ENCODE data around the gene ITGB4.

The ITGB4 gene

DNA sequence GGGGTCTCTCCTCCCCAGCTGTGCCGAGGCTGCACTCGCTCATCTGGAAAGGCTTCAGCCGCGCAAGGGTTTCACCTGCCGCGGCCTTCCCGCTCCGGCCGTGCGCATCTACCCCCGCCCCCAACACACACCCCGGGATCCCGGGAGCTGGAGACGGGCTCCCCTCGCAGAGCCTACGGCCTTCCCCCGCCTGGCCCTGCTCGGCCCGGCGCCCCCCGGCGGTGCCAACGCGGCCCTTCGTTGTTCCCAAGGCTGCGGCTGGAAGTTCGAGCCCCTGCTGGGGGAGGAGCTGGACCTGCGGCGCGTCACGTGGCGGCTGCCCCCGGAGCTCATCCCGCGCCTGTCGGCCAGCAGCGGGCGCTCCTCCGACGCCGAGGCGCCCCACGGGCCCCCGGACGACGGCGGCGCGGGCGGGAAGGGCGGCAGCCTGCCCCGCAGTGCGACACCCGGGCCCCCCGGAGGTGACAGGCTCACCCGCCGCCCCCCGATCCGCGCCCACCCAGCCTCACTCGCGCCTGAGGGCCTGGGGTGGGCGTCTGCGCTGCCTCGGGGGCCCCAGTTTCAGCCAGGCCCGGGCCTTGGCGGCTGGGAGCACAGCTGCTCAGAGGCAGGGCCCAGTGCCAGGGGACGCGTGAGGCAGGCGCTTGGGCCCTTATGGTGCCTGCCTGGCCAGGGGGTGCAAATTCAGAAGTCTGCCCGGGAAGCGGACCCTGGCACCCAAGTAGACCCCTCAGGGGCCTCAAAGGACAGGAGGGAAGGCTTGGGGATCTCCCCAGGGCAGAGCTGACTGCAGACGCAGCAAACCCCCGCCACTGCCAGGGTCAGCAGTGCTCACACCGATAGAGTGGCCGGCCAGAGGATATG, 32.5 kb downstream of the ITGB4 start:
- Mint-ChIP-seq H3K9me3 (no peaks in the 10 kb centered on the region), H3K4me1 (peaks cover 6% of the 10 kb centered on the region), H3K27ac (no peak overlapping the region), H3K36me3 (ENCODE audit: low read depth) (no peaks in the 10 kb centered on the region), H3K27me3 (ENCODE audit: low read depth) (no peaks in the 10 kb centered on the region), H3K4me3 (peak overlapping the region in 1 of 3 experiments; percentile 19)
- TF ChIP-seq, protein P1, sequence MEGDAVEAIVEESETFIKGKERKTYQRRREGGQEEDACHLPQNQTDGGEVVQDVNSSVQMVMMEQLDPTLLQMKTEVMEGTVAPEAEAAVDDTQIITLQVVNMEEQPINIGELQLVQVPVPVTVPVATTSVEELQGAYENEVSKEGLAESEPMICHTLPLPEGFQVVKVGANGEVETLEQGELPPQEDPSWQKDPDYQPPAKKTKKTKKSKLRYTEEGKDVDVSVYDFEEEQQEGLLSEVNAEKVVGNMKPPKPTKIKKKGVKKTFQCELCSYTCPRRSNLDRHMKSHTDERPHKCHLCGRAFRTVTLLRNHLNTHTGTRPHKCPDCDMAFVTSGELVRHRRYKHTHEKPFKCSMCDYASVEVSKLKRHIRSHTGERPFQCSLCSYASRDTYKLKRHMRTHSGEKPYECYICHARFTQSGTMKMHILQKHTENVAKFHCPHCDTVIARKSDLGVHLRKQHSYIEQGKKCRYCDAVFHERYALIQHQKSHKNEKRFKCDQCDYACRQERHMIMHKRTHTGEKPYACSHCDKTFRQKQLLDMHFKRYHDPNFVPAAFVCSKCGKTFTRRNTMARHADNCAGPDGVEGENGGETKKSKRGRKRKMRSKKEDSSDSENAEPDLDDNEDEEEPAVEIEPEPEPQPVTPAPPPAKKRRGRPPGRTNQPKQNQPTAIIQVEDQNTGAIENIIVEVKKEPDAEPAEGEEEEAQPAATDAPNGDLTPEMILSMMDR (IDR thresholded peaks at IDR 0.05; ENCODE audit: unreplicated experiment in 3 of 3) = peak; percentile 52 to 66 (median 56)

DNA sequence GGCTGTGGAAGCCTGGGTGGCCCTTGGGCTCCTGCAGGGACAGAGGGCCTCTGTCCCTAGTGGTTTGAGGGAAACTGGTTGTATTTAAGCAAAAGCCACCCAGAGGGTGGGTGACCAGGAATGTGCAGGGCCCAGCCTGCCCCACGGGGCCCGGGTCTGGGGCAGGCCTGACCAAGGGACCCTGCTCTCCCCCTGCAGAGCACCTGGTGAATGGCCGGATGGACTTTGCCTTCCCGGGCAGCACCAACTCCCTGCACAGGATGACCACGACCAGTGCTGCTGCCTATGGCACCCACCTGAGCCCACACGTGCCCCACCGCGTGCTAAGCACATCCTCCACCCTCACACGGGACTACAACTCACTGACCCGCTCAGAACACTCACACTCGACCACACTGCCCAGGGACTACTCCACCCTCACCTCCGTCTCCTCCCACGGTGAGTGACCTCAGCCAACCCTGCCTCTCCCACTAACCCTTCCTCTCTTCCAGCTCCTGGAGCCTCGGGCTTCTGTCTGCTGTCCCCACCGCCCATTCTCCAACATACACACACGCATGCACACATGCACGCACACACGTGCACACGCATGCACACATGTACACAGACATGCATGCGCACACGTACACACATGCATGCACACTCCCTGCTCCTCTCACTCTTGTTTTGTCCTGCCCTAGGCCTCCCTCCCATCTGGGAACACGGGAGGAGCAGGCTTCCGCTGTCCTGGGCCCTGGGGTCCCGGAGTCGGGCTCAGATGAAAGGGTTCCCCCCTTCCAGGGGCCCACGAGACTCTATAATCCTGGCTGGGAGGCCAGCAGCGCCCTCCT, 33.3 kb downstream of the ITGB4 start:
- Mint-ChIP-seq H3K9me3 (no peaks in the 10 kb centered on the region), H3K27me3 (ENCODE audit: low read depth) (no peaks in the 10 kb centered on the region), H3K4me3 (peak overlapping the region; percentile 58 to 68 (median 65)), H3K4me1 (peaks cover 6% of the 10 kb centered on the region), H3K36me3 (ENCODE audit: low read depth) (no peaks in the 10 kb centered on the region), H3K27ac (peak overlapping the region in 2 of 3 experiments; percentile 75 to 85)
- TF ChIP-seq, protein P1 (IDR thresholded peaks at IDR 0.05; ENCODE audit: unreplicated experiment in 3 of 3) = no peak

DNA sequence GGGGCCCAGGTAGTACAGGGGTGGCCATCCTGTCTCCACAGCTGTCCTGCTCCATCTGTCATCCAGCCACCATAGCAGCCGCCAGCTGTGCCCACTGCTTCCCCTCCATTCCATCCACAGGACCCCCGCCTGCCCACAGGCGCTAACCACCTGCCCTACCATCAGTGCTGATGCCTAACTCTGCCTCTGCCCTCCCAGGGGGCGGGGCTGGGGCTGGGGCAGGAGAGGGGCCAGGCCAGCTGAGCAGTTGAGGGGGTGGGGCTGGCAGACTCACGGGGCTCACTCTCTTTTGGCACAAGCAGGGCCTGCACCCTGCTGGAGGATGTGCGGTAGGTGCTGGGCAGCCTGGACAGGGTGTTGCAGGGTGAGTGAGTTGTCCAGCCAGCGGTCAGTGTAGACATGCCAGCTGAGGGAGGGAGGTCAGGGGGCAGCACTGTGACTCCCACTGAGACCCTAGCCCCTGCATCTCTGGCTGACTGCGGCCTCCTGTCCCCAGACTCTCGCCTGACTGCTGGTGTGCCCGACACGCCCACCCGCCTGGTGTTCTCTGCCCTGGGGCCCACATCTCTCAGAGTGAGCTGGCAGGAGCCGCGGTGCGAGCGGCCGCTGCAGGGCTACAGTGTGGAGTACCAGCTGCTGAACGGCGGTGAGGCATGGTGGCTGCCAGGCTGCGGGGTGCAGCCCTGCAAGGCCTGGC, 34.1 kb downstream of the ITGB4 start:
- peaks cover 6% of the 10 kb centered on the region for H3K4me1 Mint-ChIP-seq
- TF ChIP-seq, protein P1 (IDR thresholded peaks at IDR 0.05; ENCODE audit: unreplicated experiment in 3 of 3) = no peak
- no peaks in the 10 kb centered on the region for H3K36me3 Mint-ChIP-seq (ENCODE audit: low read depth)
- peak overlapping the region in 1 of 3 experiments; percentile 58 for H3K4me3 Mint-ChIP-seq
- peak overlapping the region in 2 of 3 experiments; percentile 75 to 85 for H3K27ac Mint-ChIP-seq
- H3K9me3 Mint-ChIP-seq = no peaks in the 10 kb centered on the region
- no peaks in the 10 kb centered on the region for H3K27me3 Mint-ChIP-seq (ENCODE audit: low read depth)

DNA sequence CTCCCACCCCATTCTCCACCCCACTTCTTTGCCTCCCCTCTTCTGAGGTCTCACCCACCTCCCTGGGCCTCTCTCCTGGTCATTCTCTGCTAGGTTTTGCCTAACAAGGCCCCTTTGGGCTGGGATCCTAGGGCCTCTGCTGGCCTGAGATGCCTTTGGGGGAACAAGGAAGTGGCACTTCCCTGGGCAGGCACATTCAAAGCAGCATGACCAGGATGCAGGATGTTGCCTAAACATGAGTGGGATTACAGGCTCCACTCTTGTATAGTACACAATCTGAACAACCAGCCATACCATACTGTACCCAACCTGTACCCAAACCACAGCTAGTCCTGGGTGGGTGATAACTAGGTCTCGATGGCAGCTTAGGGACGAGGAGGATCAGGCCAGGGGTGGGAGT, 34.7 kb downstream of the ITGB4 start:
- TF ChIP-seq, protein P1 (IDR thresholded peaks at IDR 0.05; ENCODE audit: unreplicated experiment in 3 of 3) = no peak
- H3K27me3 Mint-ChIP-seq (ENCODE audit: low read depth) = no peaks in the 10 kb centered on the region
- peak overlapping the region in 1 of 3 experiments; percentile 74 for H3K27ac Mint-ChIP-seq
- no peaks in the 10 kb centered on the region for H3K36me3 Mint-ChIP-seq (ENCODE audit: low read depth)
- no peaks in the 10 kb centered on the region for H3K9me3 Mint-ChIP-seq
- peaks cover 6% of the 10 kb centered on the region for H3K4me1 Mint-ChIP-seq
- H3K4me3 Mint-ChIP-seq = no peak overlapping the region

DNA sequence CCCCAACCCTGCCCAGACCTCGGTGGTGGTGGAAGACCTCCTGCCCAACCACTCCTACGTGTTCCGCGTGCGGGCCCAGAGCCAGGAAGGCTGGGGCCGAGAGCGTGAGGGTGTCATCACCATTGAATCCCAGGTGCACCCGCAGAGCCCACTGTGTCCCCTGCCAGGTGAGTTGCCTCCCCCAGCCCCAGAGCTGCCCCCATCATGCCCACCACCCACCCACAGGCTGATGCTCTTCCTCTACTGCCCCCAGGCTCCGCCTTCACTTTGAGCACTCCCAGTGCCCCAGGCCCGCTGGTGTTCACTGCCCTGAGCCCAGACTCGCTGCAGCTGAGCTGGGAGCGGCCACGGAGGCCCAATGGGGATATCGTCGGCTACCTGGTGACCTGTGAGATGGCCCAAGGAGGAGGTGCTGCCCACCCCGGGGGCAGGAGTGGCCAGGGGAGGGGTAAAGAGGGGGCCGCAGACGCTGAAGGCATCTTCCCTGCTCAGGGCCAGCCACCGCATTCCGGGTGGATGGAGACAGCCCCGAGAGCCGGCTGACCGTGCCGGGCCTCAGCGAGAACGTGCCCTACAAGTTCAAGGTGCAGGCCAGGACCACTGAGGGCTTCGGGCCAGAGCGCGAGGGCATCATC, 35.3 kb downstream of the ITGB4 start:
- H3K36me3 Mint-ChIP-seq (ENCODE audit: low read depth) = no peaks in the 10 kb centered on the region
- H3K4me1 Mint-ChIP-seq = peaks cover 6% of the 10 kb centered on the region
- TF ChIP-seq, protein P1 (IDR thresholded peaks at IDR 0.05; ENCODE audit: unreplicated experiment in 3 of 3) = no peak
- no peaks in the 10 kb centered on the region for H3K27me3 Mint-ChIP-seq (ENCODE audit: low read depth)
- H3K27ac Mint-ChIP-seq = no peak overlapping the region
- H3K4me3 Mint-ChIP-seq = no peak overlapping the region
- no peaks in the 10 kb centered on the region for H3K9me3 Mint-ChIP-seq
